Ovary (tissue), 9 donors: Measurements from ENCODE around the gene CREBRF. TPM values are rescaled to one million over a fixed set of nuclear protein-coding genes. Genes with fewer than 3 reads are reported as not detected.
"Not testable (repeated sequence)": the region's sequence is repeated elsewhere in the genome, so short reads cannot be mapped to it uniquely, and the experiment has no call there.

Experiments
- DNase-seq, 5 donors: peaks; one replicate each; pipeline ENCODE4 v3.0.0-alpha.2; 2019 to 2020
- H3K27ac ChIP-seq, 2 donors: fragments of 200-600 bp; one replicate each; pipeline versions ENCODE4 v1.5.1 to v1.8.0; 2019 to 2022
- H3K27me3 ChIP-seq: fragments of 200-600 bp; one replicate; pipeline ENCODE4 v1.8.0; 2022
- H3K36me3 ChIP-seq: fragments of 200-600 bp; sonication (generic); one replicate; pipeline ENCODE4 v1.5.1; 2019
- H3K4me1 ChIP-seq: one replicate; pipeline ENCODE4 v1.8.1; 2013; ENCODE audit warnings: mild to moderate bottlenecking, moderate library complexity; ENCODE audit not compliant: insufficient read depth
- H3K4me3 ChIP-seq: fragments of 200-600 bp; sonication (generic); one replicate; pipeline ENCODE4 v1.5.1; 2017
- H3K9me3 ChIP-seq, 2 donors: fragments of 200-600 bp in 1 of 2; sonication (generic) in 1 of 2; one replicate each; pipeline versions ENCODE4 v1.5.1 to v1.8.1; 2013 to 2019; ENCODE audit warnings: mild to moderate bottlenecking in 1 of 2, moderate library complexity in 1 of 2
- CTCF ChIP-seq, 3 donors: fragments of 450-650 bp in 2 of 3; fragments of 200-600 bp in 1 of 3; IDR thresholded peaks; one replicate each; pipeline versions ENCODE4 v1.5.1 to v1.8.0; 2016 to 2022; ENCODE audit warnings: antibody characterized with exemption in 3 of 3, mild to moderate bottlenecking in 1 of 3
- EP300 ChIP-seq: sonication (generic); formaldehyde crosslinking; IDR thresholded peaks from one replicate; pipeline ENCODE4 v1.6.1; 2017; ENCODE audit warnings: antibody characterized with exemption
- POLR2A ChIP-seq: fragments of 450-650 bp; IDR thresholded peaks from one replicate; pipeline ENCODE4 v1.6.1; 2017; ENCODE audit warnings: antibody characterized with exemption, mild to moderate bottlenecking, moderate library complexity
- WGBS, 3 donors: extraction: QIAGEN DNeasy Blood & Tissue Kit in 1 of 3; methylation state at CpG; one replicate each; pipeline versions ENCODE4 v1.1.5 to v1.1.7; 2013 to 2017; 5-methylcytosine and 5-hydroxymethylcytosine counted together
- intact Hi-C, 4 donors: fragments of 100-400 bp; cut with DNase I; formaldehyde crosslinking; loops; one replicate each; pipeline versions ENCODE4 v1.11.0 to v1.15.1; 2022 to 2023
- polyA plus RNA-seq, 2 donors: library from polyadenylated mRNA; stranded (reverse); fragments of 200-250 nt in 1 of 2; fragments of 350-450 nt in 1 of 2; fragmentation: Illumina TruSeq in 1 of 2; extraction: RNeasy Lipid Tissue Mini Kit (QIAGEN cat#74804) in 1 of 2; gene quantifications; one replicate each; pipeline ENCODE4 v1.2.3, GENCODE V29; 2013 to 2014
- total RNA-seq, 7 donors: library from RNA; depleted of rRNA in 2 of 7; stranded (reverse); fragments of >200 nt in 2 of 7; fragmentation: NEBNext Ultra II Directional in 3 of 7; extraction: Animal tissue kit (Norgen Biotek cat#: 25700) in 3 of 7; gene quantifications; one replicate each; pipeline versions ENCODE4 v1.1.0 to v1.2.4, GENCODE V29; 2016 to 2023
- donor health status: DM: no; HTN: no; CAD: no; lungs with moderate emphysema.
- donor health status: DM: no; HTN: no; CAD: no.
- donor health status: Bipolar disorder and iron deficiency.
- donor health status: DM: yes; HTN: yes; CAD: no.
- donor health status: DM: no; HTN: no; CAD: no.
- donor health status: DM: yes; HTN: yes; CAD: no.

The CREBRF gene
- total and polyA plus RNA-seq, 9 donors = 12.3 to 45.9 (median 31.3) TPM

- no peak overlapping the region for H3K4me3 ChIP-seq
- no peak for TF ChIP-seq EP300
- TF ChIP-seq CTCF (IDR thresholded peaks at IDR 0.05) = no peak
- TF ChIP-seq POLR2A = no peak
- no peak for DNase-seq
- no peaks in the 10 kb centered on the region for H3K4me1 ChIP-seq
- no peaks in the 10 kb centered on the region for H3K27me3 ChIP-seq
- H3K36me3 ChIP-seq = no peaks in the 10 kb centered on the region
- WGBS, 3 donors = 97 to 100% (median 99%) methylated on average over 1 of the region's 1 CpG
- intact Hi-C loops = no loop called here
- no peak overlapping the region for H3K27ac ChIP-seq
- H3K9me3 ChIP-seq = no peaks in the 10 kb centered on the region
Measured at GRCh38 chr5:173114536-173114935, 58.4 kb downstream of the CREBRF start.

GRCh38 chr5:173119719-173120118 lies 63.6 kb downstream of the CREBRF start:
- no peaks in the 10 kb centered on the region for H3K4me1 ChIP-seq
- no peak overlapping the region for H3K27ac ChIP-seq
- intact Hi-C loops = no loop called here
- 96 to 100% (median 98%) methylated on average over 1 of the region's 1 CpG for WGBS, 3 donors
- H3K36me3 ChIP-seq = no peaks in the 10 kb centered on the region
- H3K4me3 ChIP-seq = no peak overlapping the region
- H3K27me3 ChIP-seq = no peaks in the 10 kb centered on the region
- DNase-seq = no peak
- H3K9me3 ChIP-seq = no peaks in the 10 kb centered on the region
- no peak for TF ChIP-seq POLR2A
- no peak for TF ChIP-seq CTCF (IDR thresholded peaks at IDR 0.05)
- no peak for TF ChIP-seq EP300

- H3K27me3 ChIP-seq = no peaks in the 10 kb centered on the region
- no peaks in the 10 kb centered on the region for H3K4me1 ChIP-seq
- no peak for DNase-seq
- WGBS, 3 donors = 67 to 73% (median 69%) methylated on average over 3 of the region's 3 CpGs
- no peak overlapping the region for H3K4me3 ChIP-seq
- H3K27ac ChIP-seq = no peak overlapping the region
- H3K36me3 ChIP-seq = no peaks in the 10 kb centered on the region
- no peaks in the 10 kb centered on the region for H3K9me3 ChIP-seq
- intact Hi-C loops = no loop called here
- no peak for TF ChIP-seq POLR2A
- TF ChIP-seq EP300 = no peak
- TF ChIP-seq CTCF (IDR thresholded peaks at IDR 0.05) = no peak
Measured at GRCh38 chr5:173123416-173123815, 67.3 kb downstream of the CREBRF start.

GRCh38 chr5:173132166-173132565 lies 76.0 kb downstream of the CREBRF start:
- not testable (repeated sequence) for H3K36me3 ChIP-seq, H3K4me1 ChIP-seq, H3K27ac ChIP-seq, H3K9me3 ChIP-seq, H3K27me3 ChIP-seq, DNase-seq, H3K4me3 ChIP-seq
- WGBS, 3 donors = 93 to 97% (median 96%) methylated on average over 6 of the region's 6 CpGs
- intact Hi-C loops = loop anchor here in 1 of 4 donors (5.0 kb wide), 1 partner anchor 300 kb away; no protein-coding TSS in a partner anchor

GRCh38 chr5:173138707-173139106 lies 82.6 kb downstream of the CREBRF start:
- H3K27me3 ChIP-seq = no peaks in the 10 kb centered on the region
- no peak overlapping the region for H3K27ac ChIP-seq
- 94 to 96% (median 94%) methylated on average over 3 of the region's 3 CpGs for WGBS, 3 donors
- intact Hi-C loops = no loop called here
- DNase-seq = no peak
- TF ChIP-seq CTCF (IDR thresholded peaks at IDR 0.05) (no peak), POLR2A (no peak), EP300 (no peak)
- no peaks in the 10 kb centered on the region for H3K4me1 ChIP-seq
- H3K36me3 ChIP-seq = no peaks in the 10 kb centered on the region
- H3K9me3 ChIP-seq = no peaks in the 10 kb centered on the region
- H3K4me3 ChIP-seq = no peak overlapping the region
